ENCODE data around the gene TEX55. TPM values are rescaled to one million over a fixed set of nuclear protein-coding genes. Genes with fewer than 3 reads are reported as not detected.
A peak's percentile ranks its signal among the peaks of the same experiment; 100 is the strongest.

The TEX55 gene
- polyA plus RNA-seq, 1 donor from 2014 or later = not detected

DNA sequence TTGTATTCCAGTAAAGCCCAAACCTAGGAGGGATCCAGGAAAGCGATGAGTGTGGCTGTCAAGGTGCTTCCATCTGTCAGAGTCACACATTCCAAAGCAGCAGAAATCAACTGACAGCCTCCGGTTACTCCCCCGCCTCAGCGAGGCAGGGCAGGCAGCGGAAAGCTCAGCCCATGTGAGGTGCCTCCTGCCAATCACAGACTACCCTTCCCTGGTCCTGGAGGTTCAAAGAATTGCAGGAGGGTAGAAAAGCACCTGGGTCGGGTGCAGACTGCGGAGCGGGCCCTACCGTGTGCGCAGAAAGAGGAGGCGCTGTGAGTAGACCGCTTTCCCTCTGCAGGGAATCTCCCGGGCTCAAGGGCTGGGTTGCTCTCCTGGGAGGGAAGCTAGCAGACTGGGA lies 27.4 kb downstream of the TEX55 start, which contains the start of gene UPK1B:
Gene UPK1B (plus strand): TSS at position 274 of the 400 bp plus-strand sequence. CDS start 13,144 bp downstream, outside the sequence.
- Histone ChIP-seq H3K36me3 (ENCODE audit: insufficient read depth, low read length) (no peaks in the 10 kb centered on the region), H3K9me2 (ENCODE audit: insufficient read depth, low read length) (no peaks in the 10 kb centered on the region), H3K27ac (ENCODE audit: low read length) (no peak within 1 kb of the TSS), H3K9ac (ENCODE audit: low read length) (no peak within 1 kb of the TSS), H3F3A (ENCODE audit: insufficient read depth, low read length, poor library complexity, severe bottlenecking) (no peaks in the 10 kb centered on the region), H3K4me2 (ENCODE audit: low read length) (no peak within 1 kb of the TSS), H3K9me3 (ENCODE audit: low read length) (no peaks in the 10 kb centered on the region), H3K79me2 (replicated peaks; ENCODE audit: insufficient read depth, low read length) (no peaks in the 10 kb centered on the region), H2AFZ (ENCODE audit: low read depth, low read length) (no peak within 1 kb of the TSS), H3K4me3 (ENCODE audit: low read length) (peak within 1 kb of the TSS; percentile 33), H4K20me1 (ENCODE audit: insufficient read depth) (no peaks in the 10 kb centered on the region), H3K27me3 (ENCODE audit: insufficient read depth, low read depth, low read length) (no peaks in the 10 kb centered on the region)
- TF ChIP-seq POLR2AphosphoS5 (IDR thresholded peaks at IDR 0.05) (no peak), MXI1 (conservative IDR thresholded peaks at IDR 0.05; ENCODE audit: poor library complexity, severe bottlenecking) (no peak), TAF1 (IDR thresholded peaks at IDR 0.05; ENCODE audit: low read depth) (no peak), EZH2 (IDR thresholded peaks at IDR 0.05; ENCODE audit: borderline replicate concordance, insufficient read depth, low read length, poor library complexity, severe bottlenecking) (no peak), EP300 (conservative IDR thresholded peaks at IDR 0.05; ENCODE audit: poor library complexity, severe bottlenecking) (no peak), RAD21 (conservative IDR thresholded peaks at IDR 0.05) (no peak), SMC3 (conservative IDR thresholded peaks at IDR 0.05; ENCODE audit: poor library complexity) (no peak)
- TF ChIP-seq, protein P1, sequence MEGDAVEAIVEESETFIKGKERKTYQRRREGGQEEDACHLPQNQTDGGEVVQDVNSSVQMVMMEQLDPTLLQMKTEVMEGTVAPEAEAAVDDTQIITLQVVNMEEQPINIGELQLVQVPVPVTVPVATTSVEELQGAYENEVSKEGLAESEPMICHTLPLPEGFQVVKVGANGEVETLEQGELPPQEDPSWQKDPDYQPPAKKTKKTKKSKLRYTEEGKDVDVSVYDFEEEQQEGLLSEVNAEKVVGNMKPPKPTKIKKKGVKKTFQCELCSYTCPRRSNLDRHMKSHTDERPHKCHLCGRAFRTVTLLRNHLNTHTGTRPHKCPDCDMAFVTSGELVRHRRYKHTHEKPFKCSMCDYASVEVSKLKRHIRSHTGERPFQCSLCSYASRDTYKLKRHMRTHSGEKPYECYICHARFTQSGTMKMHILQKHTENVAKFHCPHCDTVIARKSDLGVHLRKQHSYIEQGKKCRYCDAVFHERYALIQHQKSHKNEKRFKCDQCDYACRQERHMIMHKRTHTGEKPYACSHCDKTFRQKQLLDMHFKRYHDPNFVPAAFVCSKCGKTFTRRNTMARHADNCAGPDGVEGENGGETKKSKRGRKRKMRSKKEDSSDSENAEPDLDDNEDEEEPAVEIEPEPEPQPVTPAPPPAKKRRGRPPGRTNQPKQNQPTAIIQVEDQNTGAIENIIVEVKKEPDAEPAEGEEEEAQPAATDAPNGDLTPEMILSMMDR (IDR thresholded peaks at IDR 0.05; ENCODE audit: poor library complexity, severe bottlenecking) = no peak
- TF ChIP-seq, protein P2, sequence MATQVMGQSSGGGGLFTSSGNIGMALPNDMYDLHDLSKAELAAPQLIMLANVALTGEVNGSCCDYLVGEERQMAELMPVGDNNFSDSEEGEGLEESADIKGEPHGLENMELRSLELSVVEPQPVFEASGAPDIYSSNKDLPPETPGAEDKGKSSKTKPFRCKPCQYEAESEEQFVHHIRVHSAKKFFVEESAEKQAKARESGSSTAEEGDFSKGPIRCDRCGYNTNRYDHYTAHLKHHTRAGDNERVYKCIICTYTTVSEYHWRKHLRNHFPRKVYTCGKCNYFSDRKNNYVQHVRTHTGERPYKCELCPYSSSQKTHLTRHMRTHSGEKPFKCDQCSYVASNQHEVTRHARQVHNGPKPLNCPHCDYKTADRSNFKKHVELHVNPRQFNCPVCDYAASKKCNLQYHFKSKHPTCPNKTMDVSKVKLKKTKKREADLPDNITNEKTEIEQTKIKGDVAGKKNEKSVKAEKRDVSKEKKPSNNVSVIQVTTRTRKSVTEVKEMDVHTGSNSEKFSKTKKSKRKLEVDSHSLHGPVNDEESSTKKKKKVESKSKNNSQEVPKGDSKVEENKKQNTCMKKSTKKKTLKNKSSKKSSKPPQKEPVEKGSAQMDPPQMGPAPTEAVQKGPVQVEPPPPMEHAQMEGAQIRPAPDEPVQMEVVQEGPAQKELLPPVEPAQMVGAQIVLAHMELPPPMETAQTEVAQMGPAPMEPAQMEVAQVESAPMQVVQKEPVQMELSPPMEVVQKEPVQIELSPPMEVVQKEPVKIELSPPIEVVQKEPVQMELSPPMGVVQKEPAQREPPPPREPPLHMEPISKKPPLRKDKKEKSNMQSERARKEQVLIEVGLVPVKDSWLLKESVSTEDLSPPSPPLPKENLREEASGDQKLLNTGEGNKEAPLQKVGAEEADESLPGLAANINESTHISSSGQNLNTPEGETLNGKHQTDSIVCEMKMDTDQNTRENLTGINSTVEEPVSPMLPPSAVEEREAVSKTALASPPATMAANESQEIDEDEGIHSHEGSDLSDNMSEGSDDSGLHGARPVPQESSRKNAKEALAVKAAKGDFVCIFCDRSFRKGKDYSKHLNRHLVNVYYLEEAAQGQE (IDR thresholded peaks at IDR 0.05; ENCODE audit: borderline replicate concordance) = no peak

DNA sequence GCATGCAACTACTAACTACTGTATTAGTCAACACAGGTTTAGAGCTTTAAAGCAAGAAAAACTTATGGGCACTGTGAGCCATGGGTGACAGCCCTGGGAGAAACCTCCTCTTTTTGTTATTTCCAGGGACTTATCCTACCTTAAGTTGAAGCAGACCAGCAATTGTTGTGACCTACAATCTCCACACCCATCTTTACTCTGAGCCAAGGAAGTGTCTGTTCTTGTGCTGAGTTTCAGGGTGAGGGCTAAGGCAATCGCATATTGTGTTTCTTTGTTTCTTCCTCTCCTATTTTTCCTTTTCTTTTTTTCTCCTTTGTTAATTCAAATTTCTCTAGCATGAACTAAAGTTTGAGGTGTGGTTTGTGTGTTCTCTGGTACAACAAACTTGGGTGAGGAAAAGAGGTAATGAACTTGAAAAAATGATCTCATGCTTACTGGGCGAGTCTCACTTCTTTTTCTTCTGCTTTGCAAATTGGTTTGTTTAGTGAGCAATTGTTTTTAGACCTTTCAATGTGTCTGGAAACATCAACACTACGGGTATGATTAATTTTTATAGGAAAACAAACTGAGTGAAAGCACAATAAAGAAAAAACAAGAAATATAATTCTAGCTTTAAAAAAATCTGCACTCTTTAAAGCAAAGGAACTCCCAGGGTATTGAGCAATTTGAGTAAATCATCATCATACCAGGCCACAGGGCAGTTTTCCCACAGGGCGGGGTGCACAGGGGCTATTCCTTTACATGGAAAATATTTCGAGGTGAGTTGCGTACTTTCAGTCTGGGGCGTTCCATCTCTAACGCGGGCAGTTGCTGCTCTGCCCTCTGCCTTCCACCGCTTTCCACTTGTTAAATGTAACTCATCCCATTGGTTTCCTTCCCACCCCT lies 30.1 kb downstream of the TEX55 start:
- Histone ChIP-seq H3K36me3 (ENCODE audit: insufficient read depth, low read length) (no peaks in the 10 kb centered on the region), H3K4me3 (ENCODE audit: low read length) (no peak overlapping the region), H3K27me3 (ENCODE audit: insufficient read depth, low read depth, low read length) (no peaks in the 10 kb centered on the region), H3K27ac (ENCODE audit: low read length) (no peak overlapping the region), H4K20me1 (ENCODE audit: insufficient read depth) (peaks cover 3% of the 10 kb centered on the region), H3K9ac (ENCODE audit: low read length) (no peak overlapping the region), H3K9me2 (ENCODE audit: insufficient read depth, low read length) (no peaks in the 10 kb centered on the region), H3K79me2 (replicated peaks; ENCODE audit: insufficient read depth, low read length) (no peaks in the 10 kb centered on the region), H2AFZ (ENCODE audit: low read depth, low read length) (no peak overlapping the region), H3F3A (ENCODE audit: insufficient read depth, low read length, poor library complexity, severe bottlenecking) (no peaks in the 10 kb centered on the region), H3K9me3 (ENCODE audit: low read length) (no peaks in the 10 kb centered on the region), H3K4me2 (ENCODE audit: low read length) (no peak overlapping the region)
- TF ChIP-seq RAD21 (conservative IDR thresholded peaks at IDR 0.05) (no peak), MXI1 (conservative IDR thresholded peaks at IDR 0.05; ENCODE audit: poor library complexity, severe bottlenecking) (no peak), TAF1 (IDR thresholded peaks at IDR 0.05; ENCODE audit: low read depth) (no peak), EZH2 (IDR thresholded peaks at IDR 0.05; ENCODE audit: borderline replicate concordance, insufficient read depth, low read length, poor library complexity, severe bottlenecking) (no peak), EP300 (conservative IDR thresholded peaks at IDR 0.05; ENCODE audit: poor library complexity, severe bottlenecking) (no peak)

Data from neural cell (in vitro differentiated cells).